Measurements from ENCODE around the gene BLOC1S5.

GRCh38 chr6:8102122-8102958 is 38.2 kb upstream of the BLOC1S5 start, which contains the start of gene EEF1E1:
- TF ChIP-seq CTCF (conservative IDR thresholded peaks at IDR 0.05; ENCODE audit: low read length) (no peak), EZH2phosphoT487 (IDR thresholded peaks at IDR 0.05; ENCODE audit: borderline replicate concordance, low read depth, low read length) (no peak)

All from OCI-LY7 (cell line).